Lower leg skin (tissue), 4 donors: ENCODE measurements around the gene TAF1B. TPM values are rescaled to one million over a fixed set of nuclear protein-coding genes. Genes with fewer than 3 reads are reported as not detected.

ENCODE experiments used
- DNase-seq, 2 donors: peaks; one replicate each; pipeline ENCODE4 v3.0.0-alpha.2; 2019; ENCODE audit warnings: low spot score in 2 of 2
- H3K4me3 ChIP-seq: fragments of 200-600 bp; sonication (generic); 2 replicates; pipeline ENCODE4 v1.5.1; 2017; ENCODE audit warnings: mild to moderate bottlenecking, low read depth; ENCODE audit not compliant: poor library complexity, severe bottlenecking
- POLR2A ChIP-seq, 2 donors: fragments of 450-650 bp; IDR thresholded peaks; one replicate each; pipeline ENCODE4 v1.6.1; 2016 to 2017; ENCODE audit warnings: antibody characterized with exemption in 2 of 2, mild to moderate bottlenecking in 1 of 2, moderate library complexity in 1 of 2
- WGBS, 2 donors: methylation state at CpG; one replicate each; pipeline ENCODE4 v1.1.5; 2018; 5-methylcytosine and 5-hydroxymethylcytosine counted together
- intact Hi-C: fragments of 100-400 bp; cut with DNase I; formaldehyde crosslinking; loops from one replicate; pipeline ENCODE4 v1.15.0; 2023; ENCODE audit warnings: low total_unique reads
- total RNA-seq, 4 donors: library from RNA; depleted of rRNA; stranded (reverse); fragments of >200 nt; gene quantifications; one replicate each; pipeline ENCODE4 v1.1.0, GENCODE V29; 2016
- TF ChIP-seq, protein P1 (sequence below), 3 donors: fragments of 450-650 bp; IDR thresholded peaks; one replicate each; pipeline ENCODE4 v1.5.1; 2016; ENCODE audit warnings: antibody characterized with exemption in 3 of 3, mild to moderate bottlenecking in 3 of 3, moderate library complexity in 2 of 3

The TAF1B gene
- total RNA-seq, 4 donors from 2014 or later = 11.2 to 26.9 (median 20.1) TPM

DNA sequence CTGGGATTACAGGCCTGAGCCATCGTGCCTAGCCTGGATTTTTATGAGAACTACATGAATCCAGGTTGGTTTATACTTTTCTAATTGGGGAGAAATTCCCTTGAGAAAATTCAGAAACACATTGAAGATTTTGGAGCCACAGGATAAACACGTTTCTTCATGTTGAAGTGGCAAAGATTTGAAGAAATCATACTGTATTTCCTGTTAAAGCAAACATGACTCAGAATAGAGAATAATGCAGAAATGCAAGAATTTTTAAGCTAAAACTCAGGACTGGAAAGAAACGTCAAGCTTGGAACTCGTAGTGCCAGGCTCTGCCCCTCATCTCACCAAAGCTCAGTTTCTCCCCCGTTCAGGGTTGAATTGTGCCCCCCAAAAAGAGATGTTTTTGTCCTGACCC lies 32.1 kb upstream of the TAF1B start:
- peak in 1 of 2 donors; percentile 17 for DNase-seq
- H3K4me3 ChIP-seq = no peak overlapping the region
- TF ChIP-seq, protein P1, sequence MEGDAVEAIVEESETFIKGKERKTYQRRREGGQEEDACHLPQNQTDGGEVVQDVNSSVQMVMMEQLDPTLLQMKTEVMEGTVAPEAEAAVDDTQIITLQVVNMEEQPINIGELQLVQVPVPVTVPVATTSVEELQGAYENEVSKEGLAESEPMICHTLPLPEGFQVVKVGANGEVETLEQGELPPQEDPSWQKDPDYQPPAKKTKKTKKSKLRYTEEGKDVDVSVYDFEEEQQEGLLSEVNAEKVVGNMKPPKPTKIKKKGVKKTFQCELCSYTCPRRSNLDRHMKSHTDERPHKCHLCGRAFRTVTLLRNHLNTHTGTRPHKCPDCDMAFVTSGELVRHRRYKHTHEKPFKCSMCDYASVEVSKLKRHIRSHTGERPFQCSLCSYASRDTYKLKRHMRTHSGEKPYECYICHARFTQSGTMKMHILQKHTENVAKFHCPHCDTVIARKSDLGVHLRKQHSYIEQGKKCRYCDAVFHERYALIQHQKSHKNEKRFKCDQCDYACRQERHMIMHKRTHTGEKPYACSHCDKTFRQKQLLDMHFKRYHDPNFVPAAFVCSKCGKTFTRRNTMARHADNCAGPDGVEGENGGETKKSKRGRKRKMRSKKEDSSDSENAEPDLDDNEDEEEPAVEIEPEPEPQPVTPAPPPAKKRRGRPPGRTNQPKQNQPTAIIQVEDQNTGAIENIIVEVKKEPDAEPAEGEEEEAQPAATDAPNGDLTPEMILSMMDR (IDR thresholded peaks at IDR 0.05) = no peak
- no peak for TF ChIP-seq POLR2A (IDR thresholded peaks at IDR 0.05)
- WGBS, 2 donors = 55 to 63% methylated on average over 5 of the region's 5 CpGs
- intact Hi-C loops = no loop called here

DNA sequence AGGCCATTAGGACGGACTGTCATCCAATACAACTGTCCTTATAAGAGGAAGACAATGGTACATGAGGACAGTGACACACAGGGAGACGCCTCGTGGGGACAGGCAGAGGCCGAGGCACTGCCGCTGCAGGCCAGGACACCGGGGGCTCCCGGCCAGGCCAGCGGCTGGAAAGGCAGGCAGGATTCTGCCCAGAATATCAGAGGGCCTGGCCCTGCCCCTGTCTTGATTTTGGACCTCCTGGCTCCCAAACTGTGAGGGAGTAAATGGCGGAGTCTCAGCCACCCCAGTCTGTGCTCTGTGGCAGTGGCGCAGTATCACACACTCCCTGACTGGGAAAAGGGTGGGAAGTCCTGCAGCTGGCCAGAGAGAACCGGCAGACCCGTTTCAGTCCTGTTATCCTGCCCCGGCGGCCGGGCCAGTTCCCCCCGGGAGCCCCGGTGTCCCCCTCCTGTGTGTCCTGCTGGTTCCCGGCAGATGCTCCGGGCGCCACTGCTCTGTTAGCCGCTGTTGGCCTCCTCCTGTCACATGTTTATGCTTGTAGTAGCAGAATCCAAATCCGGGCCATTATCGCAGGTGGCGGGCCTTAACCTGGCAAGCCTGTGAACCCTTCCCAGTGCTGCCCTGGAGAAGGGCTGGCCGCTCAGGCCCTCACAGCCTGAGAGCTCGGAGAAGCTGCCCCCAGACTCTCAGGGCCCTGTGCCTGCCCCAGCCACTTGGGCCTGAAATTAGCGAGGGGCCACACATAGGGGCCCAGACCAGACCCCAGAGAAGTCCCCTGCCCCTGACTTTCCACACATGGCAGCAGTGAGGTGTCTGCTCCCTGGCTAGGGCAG lies 31.4 kb upstream of the TAF1B start:
- DNase-seq = peak in 1 of 2 donors; percentile 85
- WGBS, 2 donors = 73 to 75% methylated on average over 12 to 26 of the region's 27 CpGs
- TF ChIP-seq, protein P1 (IDR thresholded peaks at IDR 0.05) = no peak
- no peak for TF ChIP-seq POLR2A (IDR thresholded peaks at IDR 0.05)
- no peak overlapping the region for H3K4me3 ChIP-seq
- intact Hi-C loops = no loop called here

DNA sequence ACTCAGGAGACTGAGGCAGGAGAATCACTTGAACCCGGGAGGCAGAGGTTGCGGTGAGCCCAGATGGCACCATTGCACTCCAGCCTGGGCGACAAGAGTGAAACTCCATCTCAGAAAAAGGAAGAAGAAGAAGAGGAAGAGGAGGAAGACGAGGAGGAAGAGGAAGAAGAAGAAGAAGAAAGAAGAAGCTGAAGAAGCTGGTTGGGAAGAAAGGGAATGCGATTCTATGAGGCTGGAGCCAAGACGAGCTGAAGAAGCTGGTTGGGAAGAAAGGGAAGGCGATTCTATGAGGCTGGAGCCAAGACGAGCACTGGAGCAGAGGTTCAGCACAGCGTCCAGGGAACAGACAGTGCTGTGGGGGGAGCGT lies 30.3 kb upstream of the TAF1B start:
- TF ChIP-seq POLR2A (IDR thresholded peaks at IDR 0.05) = no peak
- TF ChIP-seq, protein P1 (IDR thresholded peaks at IDR 0.05) = no peak
- H3K4me3 ChIP-seq = no peak overlapping the region
- 72 to 87% methylated on average over 10 of the region's 10 CpGs for WGBS, 2 donors
- no peak for DNase-seq
- intact Hi-C loops = no loop called here

DNA sequence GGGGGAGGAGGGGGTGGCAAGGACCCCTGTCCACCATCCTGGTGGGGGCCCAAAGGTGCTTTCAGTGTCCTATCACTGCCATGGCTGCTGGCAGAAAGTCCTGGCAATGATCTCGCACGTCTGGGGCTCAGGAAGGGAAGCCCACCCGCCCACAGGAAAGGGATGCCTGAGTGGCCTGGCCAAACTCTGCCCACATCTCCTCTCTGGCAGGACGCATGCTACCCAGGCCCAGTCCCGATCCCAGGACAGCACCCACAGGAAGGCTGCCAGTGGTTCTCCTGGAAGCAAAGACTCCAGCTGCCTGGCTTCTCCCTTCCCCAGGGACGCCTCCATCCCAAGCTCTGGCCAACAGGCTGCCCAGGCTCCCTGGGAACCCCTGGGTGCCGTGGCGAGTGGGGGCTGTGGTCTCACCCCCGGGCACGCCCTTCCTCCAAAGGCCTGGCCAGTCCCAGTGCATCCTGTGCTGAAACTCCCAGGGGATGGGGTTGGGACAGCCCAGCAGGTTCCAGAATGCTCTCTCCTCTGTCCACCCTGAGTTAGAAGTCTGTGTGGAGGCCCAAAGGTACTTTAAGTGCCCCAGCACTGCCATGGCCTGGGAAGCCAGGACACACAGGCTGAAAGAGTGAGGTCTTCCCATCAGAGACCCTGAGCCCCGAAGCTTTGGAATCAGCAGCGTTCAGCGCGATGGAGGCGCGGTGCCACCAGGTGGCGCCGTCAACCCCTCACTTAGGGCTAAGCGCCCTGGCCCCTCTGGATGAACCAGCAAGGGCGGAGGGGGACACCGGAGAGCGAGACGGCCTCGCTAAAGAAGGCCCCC lies 29.8 kb upstream of the TAF1B start:
- DNase-seq = peak in 1 of 2 donors; percentile 96
- 19 to 25% methylated on average over 8 to 14 of the region's 24 CpGs for WGBS, 2 donors
- TF ChIP-seq, protein P1 (IDR thresholded peaks at IDR 0.05) = peak in 1 of 3 donors; percentile 61
- TF ChIP-seq POLR2A (IDR thresholded peaks at IDR 0.05) = no peak
- intact Hi-C loops = no loop called here
- no peak overlapping the region for H3K4me3 ChIP-seq

DNA sequence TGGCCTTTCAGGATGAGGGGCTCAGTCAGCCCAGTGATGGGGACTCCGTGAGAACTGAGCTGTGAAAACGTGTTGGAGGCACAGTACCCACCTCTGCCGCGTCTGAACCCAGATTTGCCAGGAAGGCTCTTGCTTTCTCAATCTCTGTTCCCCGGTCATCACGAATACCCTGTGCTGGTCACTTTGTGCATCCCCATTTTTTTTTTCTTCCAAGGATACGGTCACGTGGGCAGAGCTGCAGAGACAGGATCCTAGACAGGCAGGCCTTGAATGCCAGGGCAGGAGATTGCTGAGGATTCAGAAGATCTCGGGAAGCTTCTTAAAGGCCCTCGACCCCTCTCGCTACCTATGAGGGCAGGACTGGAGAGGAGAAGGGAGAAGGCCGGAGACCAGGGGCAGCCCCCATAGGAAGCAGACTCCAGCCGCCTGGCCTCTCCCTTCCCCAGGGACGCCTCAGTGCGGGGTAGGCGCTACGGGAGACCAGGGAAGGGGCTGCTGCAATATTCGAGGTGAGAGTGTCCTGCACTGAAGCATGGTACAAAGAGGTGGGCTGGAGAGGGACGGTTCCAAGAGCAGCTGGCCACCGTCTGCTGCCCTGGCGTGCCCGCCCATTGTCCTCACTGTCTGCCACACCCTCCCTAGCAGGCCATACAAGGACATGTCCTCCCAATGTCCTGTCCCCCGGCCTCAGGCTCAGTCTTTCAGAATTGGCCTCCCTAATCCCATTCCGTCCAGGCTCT lies 29.0 kb upstream of the TAF1B start:
- TF ChIP-seq POLR2A (IDR thresholded peaks at IDR 0.05) = no peak
- TF ChIP-seq, protein P1 (IDR thresholded peaks at IDR 0.05) = no peak
- intact Hi-C loops = no loop called here
- 68 to 72% methylated on average over 23 to 24 of the region's 24 CpGs for WGBS, 2 donors
- peak in 1 of 2 donors; percentile 78 for DNase-seq
- no peak overlapping the region for H3K4me3 ChIP-seq
